ENCODE data around the gene KRAS.
A peak's percentile ranks its signal among the peaks of the same experiment; 100 is the strongest.

KRAS gene

DNA sequence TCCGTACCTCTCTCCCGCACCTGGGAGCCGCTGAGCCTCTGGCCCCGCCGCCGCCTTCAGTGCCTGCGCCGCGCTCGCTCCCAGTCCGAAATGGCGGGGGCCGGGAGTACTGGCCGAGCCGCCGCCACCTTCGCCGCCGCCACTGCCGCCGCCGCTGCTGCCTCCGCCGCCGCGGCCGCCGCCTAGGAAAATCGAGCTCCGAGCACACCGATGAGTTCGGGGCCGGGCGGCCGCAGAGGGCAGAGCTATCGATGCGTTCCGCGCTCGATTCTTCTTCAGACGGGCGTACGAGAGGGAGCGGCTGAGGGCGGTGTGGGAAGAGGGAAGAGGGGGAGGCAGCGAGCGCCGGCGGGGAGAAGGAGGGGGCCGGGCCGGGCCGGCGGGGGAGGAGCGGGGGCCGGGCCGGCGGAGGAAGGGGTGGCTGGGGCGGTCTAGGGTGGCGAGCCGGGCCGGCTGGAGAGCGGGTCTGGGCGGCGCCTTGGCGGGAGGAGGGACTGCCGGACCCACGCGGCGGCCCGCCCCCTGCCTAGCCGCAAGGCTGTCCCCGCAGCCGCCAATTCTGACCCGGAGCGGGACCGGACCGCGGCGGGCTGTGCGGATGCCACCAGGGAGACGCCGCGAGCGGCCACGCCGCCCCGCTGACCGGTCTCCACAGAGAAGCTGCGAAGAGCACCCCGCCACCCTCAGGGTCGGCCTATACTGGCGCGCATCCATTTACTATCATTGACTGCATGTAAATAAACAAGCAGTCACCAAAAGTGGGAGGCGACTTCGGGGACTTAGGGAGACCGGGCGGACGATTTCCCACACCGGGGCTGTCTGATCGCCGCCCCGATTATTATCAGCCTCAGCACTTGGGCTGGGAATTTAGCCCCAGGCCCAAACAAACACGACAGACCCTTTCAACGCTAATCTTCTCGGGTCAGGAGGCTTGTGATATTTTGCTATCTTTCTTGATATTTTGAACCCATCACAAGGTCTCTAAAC is at the start of gene KRAS:
TSS of gene KRAS (minus strand) at position 186 of the 987 bp plus-strand sequence.
- DNase-seq = peak; percentile 96

DNA sequence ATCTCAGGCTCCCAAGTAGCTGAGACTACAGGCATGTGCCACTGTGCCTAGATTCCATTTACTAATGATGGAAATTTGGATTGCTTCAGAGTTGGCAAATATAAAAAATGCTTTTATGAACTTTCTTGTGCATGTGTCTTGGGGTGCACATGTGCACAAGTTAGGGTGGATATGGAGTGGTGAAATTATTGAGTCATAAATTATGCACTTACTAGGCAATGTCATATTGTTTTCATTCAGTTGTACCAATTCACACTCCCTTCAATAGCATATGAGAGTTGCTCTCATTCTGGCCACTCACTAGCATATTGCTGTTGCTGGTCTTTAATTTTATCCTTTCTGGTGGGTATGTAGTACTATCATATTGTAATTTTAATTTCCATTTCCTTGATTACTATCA is 45.7 kb upstream of the KRAS start:
- no peak for DNase-seq

DNA sequence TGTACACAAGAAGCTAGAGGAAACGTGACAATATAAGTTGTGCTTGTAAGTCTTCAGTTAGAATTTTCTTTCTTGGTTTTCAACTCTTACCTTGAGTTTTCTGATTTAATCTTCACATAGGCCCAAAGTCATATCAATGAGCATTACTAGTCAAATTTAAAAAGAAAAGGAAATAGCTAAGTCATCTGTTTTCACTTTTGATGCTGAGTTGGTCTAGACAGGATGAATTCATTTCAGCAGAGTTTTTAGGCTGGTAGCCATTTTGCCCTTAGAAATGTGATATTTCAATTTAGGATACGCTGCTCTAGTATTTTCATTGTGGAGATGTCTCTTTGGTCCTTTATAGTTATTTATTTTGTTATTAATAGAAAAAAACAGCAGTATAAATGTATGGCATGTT is 44.6 kb upstream of the KRAS start:
- no peak for DNase-seq

DNA sequence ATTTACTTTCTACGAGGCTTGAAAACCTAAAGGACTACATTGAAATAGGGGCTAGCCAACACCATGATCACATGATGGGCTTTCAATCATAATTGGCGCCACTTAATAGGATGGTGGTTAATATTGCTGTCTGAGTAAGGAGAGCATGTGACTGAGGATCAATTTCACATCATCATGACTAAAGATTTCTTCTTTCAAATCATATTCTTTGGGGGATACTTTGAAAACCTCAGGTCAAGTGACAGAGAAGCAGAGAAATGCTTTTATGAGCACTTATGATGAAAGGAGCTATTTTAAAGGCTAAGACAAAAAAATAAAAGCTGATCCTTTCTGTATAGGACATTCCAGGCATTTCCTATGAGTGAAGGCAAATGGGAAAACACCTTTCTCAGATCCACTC is 42.9 kb upstream of the KRAS start:
- DNase-seq = peak; percentile 6

DNA sequence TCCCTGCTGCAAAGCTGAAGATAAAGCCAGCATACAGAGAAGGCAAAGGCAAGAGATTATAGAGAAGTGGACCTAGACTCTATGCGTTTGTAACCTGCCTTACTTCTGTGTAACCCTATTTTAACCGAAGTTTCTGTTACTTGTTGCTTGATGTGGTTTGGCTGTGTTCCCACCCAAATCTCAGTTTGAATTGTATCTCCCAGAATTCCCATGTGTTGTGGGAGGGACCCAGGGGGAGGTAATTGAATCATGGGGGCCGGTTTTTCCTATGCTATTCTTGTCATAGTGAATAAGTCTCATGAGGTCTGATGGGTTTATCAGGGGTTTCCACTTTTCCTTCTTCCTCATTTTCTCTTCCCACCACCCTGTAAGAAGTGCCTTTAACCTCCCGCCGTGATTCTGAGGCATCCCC is 42.1 kb upstream of the KRAS start:
- peak; percentile 54 for DNase-seq

DNA sequence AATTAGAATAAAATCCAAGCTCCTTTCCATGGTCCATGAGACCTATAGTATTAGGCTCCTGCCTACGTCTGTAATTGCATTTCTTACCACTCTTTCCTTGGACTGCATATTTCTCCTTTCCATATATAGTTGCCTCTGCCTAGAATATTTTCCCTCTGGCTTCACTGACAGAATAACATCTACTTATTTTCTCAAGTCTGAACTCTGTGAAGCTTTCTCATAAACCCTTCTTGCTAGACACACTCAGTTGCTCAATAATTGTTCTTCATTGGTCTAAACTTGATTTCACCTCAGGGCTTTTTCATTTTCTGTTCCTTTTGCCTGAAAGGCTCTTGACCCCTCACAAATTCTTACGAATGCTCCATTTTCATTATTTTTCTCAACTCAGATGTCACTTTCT is 36.9 kb upstream of the KRAS start:
- no peak for DNase-seq

DNA sequence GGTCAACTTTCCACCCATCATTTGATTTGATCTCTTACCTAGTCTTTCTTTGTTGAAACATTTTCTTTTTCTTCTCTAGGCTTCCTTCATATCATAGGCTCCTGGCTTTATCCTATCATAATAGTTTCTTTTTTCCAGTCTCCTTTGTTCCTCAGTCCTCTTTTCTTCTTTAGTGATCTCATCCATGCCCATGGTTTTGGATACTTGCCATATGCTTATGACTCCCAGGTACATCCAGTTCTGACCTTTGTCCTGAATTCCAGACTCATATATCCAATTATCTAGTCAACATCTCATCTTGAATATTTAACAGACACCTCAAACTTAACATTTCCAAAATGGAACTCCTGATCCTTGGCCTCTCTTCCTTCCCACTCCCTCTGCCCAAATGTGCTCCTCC is 36.1 kb upstream of the KRAS start:
- DNase-seq = no peak

DNA sequence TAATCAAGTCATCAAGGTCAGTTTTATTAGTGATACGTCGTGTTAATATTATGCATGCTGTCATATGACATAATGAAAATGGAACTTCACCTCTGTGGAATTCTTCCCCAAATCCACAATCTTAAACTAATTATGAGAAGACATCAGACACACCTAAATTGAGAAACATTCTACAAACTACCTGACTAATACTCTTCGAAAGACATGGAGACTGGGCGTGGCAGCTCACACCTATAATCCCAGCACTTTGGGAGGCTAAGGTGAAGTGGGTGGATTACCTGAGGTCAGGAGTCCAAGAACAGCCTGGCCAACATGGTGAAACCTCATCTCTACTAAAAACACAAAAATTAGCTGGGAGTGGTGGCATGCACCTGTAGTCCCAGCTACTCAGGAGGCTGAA is 33.3 kb upstream of the KRAS start:
- DNase-seq = no peak

DNA sequence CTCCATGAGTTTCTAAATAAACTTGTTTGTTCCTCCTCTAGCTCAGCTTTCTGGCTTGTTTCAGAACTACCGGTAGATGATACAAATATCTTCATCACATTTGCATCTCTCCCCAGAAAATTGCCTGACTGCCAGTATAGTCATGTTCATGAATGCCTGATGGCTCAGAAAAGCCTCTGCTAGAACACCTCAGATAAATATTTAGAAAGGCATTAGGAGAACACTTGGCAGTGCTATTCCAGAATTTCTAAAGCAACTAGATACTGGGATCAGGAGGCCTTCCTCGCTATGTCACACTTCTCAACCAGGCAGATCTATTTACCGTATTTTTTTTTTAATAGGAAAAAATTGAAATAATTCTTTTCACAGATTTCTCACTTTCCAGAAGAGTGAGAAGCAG is 32.3 kb upstream of the KRAS start:
- no peak for DNase-seq

DNA sequence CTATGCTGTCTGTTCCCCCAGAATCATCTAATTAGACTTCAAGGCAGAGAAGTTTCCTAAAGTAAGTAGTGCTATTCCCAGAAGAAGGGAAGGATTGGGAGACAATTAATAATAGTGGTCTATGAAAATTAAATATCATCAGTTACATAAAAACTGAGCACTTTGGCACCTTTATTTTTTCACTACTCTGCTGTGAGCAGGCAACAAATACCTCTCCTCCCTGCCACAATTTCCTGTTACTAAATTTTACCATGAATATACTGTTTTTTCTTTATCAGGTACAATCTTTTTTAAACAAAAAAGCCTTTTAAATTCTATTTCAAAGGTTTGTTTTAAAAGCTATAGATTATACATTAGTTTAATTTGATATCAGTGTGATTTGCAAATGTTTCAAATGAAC is 29.4 kb upstream of the KRAS start:
- DNase-seq = no peak

DNA sequence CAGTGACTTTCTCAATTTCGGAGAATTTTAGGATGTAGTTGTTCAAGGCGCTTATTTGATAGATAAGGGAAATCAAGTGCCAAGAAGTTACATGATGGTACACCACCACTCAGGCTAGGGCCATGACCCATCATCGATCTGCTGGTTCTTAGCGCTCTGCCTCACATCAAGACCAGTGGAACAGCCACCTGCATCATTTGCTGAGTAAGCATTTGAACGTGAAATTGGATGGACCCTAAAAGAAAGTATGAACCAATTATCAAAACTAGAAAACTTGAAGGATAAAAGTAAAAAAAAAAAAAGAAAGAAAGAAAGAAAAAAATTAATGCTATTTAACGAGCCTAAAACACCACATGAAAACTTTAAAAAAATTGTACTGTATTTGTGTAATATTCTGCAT is 27.5 kb upstream of the KRAS start:
- no peak for DNase-seq

DNA sequence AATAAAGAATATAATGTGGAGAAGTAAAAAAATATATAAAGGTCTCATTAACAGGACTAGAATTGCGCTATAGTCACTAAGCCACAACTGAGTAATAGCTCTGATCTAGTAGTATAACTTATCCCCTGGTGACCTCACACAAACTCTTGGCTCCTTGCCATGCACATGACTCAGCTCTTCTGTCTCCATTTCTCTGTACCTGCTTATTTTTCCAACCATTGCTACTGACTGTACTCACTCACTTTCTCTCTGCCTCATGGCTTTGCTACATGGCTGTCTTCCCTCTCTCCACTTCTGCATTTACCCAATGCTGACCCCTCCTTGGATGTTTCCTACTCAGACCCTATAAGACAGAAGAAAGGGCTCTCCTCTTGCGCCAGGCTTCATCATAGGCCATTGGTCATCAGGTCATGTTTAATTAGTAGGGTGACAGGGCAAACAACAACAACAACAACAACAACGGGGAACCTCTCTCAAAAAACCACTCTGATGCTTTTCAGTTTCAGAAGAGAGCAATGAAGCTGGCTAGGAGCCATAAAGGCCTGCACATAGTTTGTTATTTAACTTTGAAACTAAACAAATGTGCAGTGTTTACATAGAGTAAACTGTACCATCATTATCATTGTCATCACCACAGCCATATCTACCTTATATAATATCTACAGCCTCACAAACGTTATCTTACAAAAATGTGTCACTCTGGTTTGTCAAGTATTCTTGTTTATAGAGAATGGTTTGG is 25.6 kb upstream of the KRAS start:
- peak; percentile 52 for DNase-seq

DNA sequence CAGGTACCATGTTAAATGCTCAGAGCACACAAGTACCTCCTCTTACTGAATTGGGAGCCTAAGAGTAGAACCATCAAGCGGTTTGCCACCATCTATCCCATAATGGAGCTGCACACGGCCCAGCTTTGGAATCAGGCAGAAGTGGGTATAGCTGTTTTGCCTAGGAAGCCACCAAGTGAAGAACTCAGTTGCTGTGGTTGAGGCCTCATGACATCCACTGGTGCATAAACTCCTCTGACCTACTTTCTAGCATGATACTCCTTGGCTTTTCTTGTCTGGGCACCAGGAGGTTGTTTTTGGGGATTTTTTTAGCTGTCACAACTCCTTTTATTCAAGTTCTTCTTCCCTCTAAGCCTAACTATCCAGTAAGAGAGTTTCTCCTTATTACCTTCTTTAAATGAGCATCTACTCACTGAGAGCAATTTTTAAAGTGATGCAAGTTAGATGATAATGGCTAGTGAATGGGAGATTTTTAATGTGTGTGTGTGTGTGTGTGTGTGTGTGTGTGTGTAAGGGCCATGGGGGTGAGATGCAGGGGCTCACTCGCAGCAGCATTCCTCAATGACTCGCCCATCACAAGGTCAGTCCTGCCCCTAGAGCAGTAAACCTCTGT is 20.9 kb upstream of the KRAS start:
- no peak for DNase-seq

DNA sequence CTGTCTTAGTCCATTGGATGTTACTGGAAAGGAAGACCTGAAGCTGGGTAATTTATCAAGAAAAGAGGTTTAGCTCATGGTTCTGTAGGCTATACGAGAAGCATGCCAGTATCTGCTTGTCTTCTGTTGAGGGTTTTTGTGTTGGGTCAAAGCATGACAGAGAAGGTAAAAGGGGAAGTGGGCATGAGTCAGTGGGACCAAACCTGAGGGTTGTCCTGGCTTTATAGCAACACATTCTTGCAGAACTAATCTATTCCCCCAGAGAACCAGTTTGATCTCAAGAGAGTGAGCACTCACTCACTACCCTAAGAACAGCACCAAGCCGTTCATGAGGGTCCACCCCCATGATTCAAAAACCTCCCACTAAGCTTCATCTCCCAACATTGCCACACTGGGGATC is 19.0 kb upstream of the KRAS start:
- peak; percentile 8 for DNase-seq

DNA sequence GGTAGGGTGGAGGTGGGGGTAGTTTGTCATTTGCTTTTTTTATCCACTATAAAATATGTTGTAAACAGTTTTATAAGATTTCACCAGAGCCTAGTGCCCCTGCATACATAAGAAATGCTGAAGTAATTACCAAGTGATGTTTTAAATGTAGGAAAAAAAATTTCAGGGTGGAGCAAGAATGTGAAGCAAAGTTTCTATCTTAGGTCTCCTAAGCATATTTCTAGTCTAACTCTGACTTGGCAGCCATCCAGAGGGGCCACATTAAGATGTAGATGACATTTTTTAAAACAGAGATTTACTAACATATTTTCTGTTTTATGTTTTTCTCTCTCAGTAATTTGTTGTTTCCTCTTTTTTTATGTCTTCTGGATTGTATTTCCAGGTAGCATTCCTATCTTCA is 15.8 kb upstream of the KRAS start:
- no peak for DNase-seq

DNA sequence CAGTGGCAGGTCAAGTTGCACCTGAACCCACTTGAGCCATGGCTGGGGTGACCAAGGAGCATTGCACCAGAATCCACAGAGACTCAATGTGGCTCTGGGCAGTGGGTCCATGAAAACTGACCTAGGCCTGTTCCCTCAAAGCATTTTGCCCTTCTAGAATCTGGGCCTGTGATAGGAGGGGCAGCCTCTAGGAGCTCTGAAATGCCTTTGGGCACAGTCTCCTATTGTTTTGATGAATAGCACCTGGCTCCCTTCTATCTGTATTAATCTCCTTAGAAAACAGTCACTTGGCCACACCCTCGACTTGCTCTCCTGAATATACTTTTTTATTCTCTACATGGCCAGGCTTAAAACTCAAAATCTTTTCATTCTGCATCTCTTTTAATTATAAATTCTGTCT is 14.1 kb upstream of the KRAS start:
- DNase-seq = no peak

DNA sequence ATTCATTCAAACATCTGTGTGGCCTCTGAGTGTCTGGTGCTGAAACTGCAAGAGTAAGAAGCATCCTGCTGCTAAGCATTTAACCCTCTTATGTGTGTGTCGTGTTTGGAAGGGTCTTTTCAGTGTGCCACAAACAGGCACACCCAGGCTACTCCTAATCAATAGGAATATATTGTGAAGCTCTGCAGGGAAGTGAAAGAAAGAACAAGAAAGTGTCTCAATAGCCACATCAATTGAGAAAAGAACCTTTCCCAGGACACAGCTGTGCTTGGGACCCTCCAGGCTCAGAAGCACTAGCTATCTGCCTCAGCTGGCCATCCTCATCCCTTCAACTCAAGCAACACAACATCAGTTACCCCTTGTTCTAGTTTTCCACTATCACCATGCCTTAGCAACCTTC is 13.4 kb upstream of the KRAS start:
- DNase-seq = no peak

DNA sequence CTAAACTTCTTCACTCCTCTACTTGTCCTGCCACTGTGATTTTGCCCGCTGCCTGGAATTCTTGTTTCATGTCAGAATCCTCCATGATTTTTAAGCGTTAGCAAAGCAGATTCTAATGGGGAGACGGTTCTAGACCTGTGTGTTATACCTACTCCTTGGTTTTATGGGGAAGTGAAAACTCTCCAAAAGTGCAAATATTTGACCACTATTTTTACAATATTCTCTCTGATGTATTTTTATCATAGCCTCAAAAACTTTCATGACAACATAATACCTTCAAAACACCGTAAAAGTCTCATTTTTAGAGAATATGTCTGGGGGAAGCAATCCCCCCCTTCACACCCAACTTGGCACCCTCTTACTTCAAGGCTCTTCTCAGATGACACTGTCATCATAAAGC is 12.9 kb upstream of the KRAS start:
- no peak for DNase-seq

DNA sequence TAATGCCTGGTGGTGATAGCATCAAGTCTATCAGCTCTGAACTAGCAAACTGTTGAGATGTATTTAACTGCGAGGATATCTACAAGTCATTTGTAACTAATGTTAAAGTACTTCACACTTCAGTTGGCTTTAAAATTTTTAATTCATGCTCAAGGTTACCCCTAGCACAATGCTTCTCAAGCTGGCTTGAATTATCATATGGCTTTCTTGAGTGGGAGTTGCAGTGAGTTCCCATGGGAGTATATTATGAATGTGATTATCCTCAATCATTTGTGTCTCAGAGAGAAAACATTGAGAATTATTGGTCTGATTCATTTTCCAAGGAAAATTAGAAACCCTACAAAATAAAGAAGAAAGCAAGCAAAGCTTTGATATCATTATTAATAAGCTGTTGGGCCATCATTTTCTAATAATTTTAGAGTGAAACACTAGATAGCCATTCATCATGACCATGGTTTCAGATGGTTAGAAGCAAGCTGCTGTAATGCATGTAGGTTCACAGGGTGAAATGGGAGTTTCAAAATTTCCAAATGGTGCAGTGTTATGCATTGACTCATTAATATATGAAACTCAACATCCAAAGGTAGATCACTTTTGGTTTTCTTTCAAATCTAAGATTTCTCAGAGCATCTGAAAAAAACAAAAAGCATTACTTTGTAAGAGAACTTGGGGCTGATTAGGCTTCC is 11.8 kb upstream of the KRAS start:
- DNase-seq = no peak

DNA sequence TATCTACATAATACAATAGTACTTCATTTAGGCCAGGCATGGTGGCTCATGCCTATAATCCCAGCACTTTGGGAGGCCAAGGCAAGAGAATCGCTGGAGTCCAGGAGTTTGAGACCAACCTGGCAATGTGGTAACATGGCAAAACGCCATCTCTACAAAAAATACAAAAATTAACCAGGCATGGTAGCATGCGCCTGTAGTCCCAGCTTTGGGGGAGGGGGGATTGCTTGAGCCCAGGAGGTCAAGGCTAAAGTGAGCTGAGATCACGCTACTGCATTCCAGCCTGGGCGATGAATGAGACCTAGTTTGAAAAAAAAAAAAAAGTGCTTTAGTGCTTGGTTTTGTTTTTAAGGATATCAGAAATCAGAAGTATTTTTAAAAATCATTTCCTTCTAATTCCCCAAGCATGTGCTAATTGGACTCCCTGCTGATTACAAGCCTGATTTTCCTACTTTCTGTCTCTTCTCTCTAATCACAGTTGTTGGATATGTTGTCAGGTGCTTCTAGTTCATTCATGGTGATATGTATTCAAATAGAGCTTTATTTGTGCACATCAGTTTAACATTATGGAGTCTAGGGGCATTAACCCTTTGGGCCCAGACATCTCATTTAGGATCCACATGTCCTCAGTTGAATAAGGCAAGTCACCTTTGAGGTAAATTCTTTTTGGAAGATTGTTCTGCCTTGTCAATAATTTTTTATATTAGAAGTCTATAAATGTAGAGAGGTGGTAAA is 7.0 kb upstream of the KRAS start:
- no peak for DNase-seq

DNA sequence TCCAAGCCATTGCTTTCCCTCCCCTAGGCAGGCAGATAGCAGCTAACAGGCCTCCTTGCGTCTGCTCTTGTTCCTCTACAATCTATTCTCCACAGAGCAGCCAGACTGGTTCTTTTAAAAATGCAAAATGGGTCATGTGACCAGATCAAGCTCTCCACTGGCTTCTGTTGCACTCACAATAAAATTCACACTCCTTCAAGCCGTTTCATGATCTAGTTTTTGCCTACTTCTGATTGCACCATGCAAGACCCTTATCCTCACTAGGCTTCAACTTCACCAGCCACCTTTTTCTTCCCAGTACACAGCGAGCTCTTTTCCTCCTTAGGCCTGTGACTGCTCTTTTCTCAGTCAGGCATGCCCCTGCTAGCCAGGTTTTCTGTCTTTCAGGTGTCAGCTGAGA is 6.1 kb upstream of the KRAS start:
- DNase-seq = no peak

DNA sequence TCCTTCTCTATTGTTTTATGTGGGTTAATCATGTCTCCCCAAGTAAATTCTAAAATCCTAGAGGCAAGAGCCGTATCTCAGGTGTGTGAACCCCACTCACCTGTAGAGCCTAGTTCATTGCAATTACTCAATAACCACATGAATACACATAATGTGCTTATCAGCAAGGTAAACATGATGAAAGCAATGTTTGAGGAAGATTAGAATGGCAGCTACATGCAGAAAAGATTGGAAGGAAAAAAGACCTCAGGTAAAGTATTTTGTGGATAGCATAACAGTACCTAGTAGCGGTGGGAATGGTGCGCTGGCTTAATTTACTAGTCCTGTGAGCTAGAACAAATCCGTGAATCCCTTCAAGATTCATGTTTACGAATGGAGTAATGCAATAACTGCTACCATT is 5.3 kb upstream of the KRAS start:
- DNase-seq = no peak

Data from suppressor macrophage treated with lipopolysaccharide for 4 hours (primary cell).